K562 (cell line): ENCODE data around the gene ATL2.

Experiments used
- ATF1 ChIP-seq, 2 experiments: fragments of 450-650 bp in 1 of 2; IDR thresholded peaks; 2 replicates each; pipeline ENCODE4 v1.6.1; 2016; ENCODE audit warnings: missing compliant biosample characterization in 1 of 2, missing genetic modification characterization in 1 of 2
- CREB1 ChIP-seq, 2 experiments: sonication (generic) in 1 of 2; formaldehyde crosslinking in 1 of 2; IDR thresholded peaks; 2 replicates each; pipeline versions ENCODE4 v1.6.1 to v1.8.0; 2012 to 2022; ENCODE audit warnings: inconsistent platforms in 1 of 2, mild to moderate bottlenecking in 1 of 2, missing genetic modification reagents in 1 of 2, moderate library complexity in 1 of 2
- HDAC1 ChIP-seq, 2 experiments: fragments of 450-650 bp; IDR thresholded peaks; 2 replicates each; pipeline ENCODE4 v1.6.1; 2016 to 2017; ENCODE audit warnings: inconsistent platforms in 1 of 2, mild to moderate bottlenecking in 1 of 2, moderate library complexity in 1 of 2
- KLF10 ChIP-seq: fragments of 250-450 bp; sonication (Bioruptor Pico); IDR thresholded peaks from 2 replicates; pipeline ENCODE4 v1.6.1; 2021; ENCODE audit warnings: matching md5 sums
- MTA1 ChIP-seq: fragments of 450-650 bp; IDR thresholded peaks from 2 replicates; pipeline ENCODE4 v1.6.1; 2017; ENCODE audit warnings: borderline replicate concordance
- PML ChIP-seq: IDR thresholded peaks from 2 replicates; pipeline ENCODE4 v1.6.1; 2012; ENCODE audit warnings: low read length, inconsistent platforms
- POLR2AphosphoS5 ChIP-seq: IDR thresholded peaks from 2 replicates; pipeline ENCODE4 v1.6.1; 2011; ENCODE audit warnings: mild to moderate bottlenecking, low read depth, low read length, moderate library complexity; ENCODE audit not compliant: control insufficient read depth, insufficient read depth
- PURB ChIP-seq: sonication (generic); formaldehyde crosslinking; IDR thresholded peaks from 2 replicates; pipeline ENCODE4 v1.9.0; 2021; ENCODE audit warnings: low read depth, mild to moderate bottlenecking, missing genetic modification reagents
- RB1 ChIP-seq: fragments of 450-650 bp; IDR thresholded peaks from 2 replicates; pipeline ENCODE4 v1.6.1; 2017; ENCODE audit warnings: low read depth, mild to moderate bottlenecking
- SMC3 ChIP-seq: conservative IDR thresholded peaks from 2 replicates; pipeline ENCODE4 v1.6.1; 2011; ENCODE audit warnings: low read depth, low read length, improper control_type of control experiment; ENCODE audit not compliant: insufficient read depth
- TF ChIP-seq, protein P1 (sequence below), 2 experiments: fragments of 450-650 bp in 1 of 2; sonication (generic) in 1 of 2; formaldehyde crosslinking; conservative IDR thresholded peaks; 2 replicates each; pipeline versions ENCODE4 v1.4.0 to v1.8.1; 2020 to 2022; ENCODE audit warnings: mild to moderate bottlenecking in 1 of 2, missing genetic modification reagents in 1 of 2
- TF ChIP-seq, protein P2 (sequence below): sonication (generic); formaldehyde crosslinking; IDR thresholded peaks from 2 replicates; pipeline ENCODE4 v1.8.0; 2022; ENCODE audit warnings: missing genetic modification reagents, mild to moderate bottlenecking, borderline replicate concordance

DNA sequence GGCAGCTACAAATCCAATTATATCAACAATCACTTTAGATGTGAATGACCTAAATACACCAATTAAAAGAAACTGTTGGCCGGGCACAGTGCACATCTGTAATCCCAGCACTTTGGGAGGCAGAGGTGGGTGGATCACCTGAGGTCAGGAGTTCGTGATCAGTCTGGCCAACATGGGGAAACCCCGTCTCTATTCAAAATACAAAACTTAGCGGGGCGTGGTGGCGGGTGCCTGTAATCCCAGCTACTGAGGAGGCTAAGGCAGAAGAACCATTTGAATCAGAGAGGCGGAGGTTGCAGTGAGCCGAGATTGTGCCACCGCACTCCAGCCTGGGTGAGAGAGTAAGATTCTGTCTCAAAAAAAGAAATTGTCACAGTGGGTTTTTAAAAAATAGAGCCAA lies 49.5 kb downstream of the ATL2 start:
- TF ChIP-seq KLF10 (CRISPR knock-in tag) (no peak), RB1 (no peak), PML (no peak), CREB1 (IDR thresholded peaks at IDR 0.05) (no peak), CREB1 (CRISPR knock-in tag; IDR thresholded peaks at IDR 0.05) (no peak), POLR2AphosphoS5 (no peak), MTA1 (no peak), ATF1 (CRISPR knock-in tag; IDR thresholded peaks at IDR 0.05) (no peak), ATF1 (tag; IDR thresholded peaks at IDR 0.05) (no peak), PURB (no peak), SMC3 (no peak), HDAC1 (IDR thresholded peaks at IDR 0.05) (no peak)
- TF ChIP-seq, protein P1, sequence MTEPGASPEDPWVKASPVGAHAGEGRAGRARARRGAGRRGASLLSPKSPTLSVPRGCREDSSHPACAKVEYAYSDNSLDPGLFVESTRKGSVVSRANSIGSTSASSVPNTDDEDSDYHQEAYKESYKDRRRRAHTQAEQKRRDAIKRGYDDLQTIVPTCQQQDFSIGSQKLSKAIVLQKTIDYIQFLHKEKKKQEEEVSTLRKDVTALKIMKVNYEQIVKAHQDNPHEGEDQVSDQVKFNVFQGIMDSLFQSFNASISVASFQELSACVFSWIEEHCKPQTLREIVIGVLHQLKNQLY (CRISPR knock-in tag; conservative IDR thresholded peaks at IDR 0.05), result no peak
- TF ChIP-seq, protein P2, sequence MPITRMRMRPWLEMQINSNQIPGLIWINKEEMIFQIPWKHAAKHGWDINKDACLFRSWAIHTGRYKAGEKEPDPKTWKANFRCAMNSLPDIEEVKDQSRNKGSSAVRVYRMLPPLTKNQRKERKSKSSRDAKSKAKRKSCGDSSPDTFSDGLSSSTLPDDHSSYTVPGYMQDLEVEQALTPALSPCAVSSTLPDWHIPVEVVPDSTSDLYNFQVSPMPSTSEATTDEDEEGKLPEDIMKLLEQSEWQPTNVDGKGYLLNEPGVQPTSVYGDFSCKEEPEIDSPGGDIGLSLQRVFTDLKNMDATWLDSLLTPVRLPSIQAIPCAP (CRISPR knock-in tag), result no peak
